Vagina (tissue), 2 donors: ENCODE results near the gene CADPS2.

Experiments used
- POLR2AphosphoS5 ChIP-seq, 2 donors: sonication (generic); formaldehyde crosslinking; IDR thresholded peaks; one replicate each; pipeline ENCODE4 v1.9.0; 2017; ENCODE audit warnings: antibody characterized with exemption in 2 of 2, mild to moderate bottlenecking in 2 of 2, low read depth in 1 of 2; ENCODE audit not compliant: insufficient read depth in 1 of 2
- TF ChIP-seq, protein P1 (sequence below), 3 experiments: fragments of 450-650 bp in 2 of 3; fragments of 200-600 bp in 1 of 3; sonication (generic) in 1 of 3; IDR thresholded peaks; one replicate each; pipeline ENCODE4 v1.5.1; 2017 to 2019; ENCODE audit warnings: antibody characterized with exemption in 3 of 3, mild to moderate bottlenecking in 2 of 3, moderate library complexity in 2 of 3

DNA sequence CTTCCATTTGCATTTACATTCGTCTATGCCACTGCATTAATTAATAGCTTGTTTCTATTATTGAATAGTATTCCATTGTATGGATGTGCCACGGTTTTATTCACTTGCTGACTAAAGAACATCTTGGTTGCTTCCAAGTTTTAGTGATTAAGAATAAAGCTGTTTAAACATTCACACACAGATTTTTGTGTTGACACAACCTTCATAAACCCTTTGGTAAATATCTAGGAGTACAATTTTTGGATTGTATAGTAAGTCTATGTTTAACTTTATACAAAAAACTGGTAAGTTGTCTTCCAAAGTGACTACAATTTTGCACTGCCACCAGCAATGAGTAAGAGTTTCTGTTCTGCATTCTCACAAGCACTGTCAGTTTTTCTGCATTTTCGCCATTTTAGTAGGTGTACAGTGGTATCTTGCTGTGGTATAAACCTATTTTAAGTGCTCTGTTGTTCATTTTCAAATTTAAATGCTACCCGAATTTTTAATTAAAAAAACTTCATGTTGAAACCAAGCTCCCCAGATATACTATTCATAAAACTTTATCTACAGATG is 308.7 kb downstream of the CADPS2 start:
- TF ChIP-seq, protein P1, sequence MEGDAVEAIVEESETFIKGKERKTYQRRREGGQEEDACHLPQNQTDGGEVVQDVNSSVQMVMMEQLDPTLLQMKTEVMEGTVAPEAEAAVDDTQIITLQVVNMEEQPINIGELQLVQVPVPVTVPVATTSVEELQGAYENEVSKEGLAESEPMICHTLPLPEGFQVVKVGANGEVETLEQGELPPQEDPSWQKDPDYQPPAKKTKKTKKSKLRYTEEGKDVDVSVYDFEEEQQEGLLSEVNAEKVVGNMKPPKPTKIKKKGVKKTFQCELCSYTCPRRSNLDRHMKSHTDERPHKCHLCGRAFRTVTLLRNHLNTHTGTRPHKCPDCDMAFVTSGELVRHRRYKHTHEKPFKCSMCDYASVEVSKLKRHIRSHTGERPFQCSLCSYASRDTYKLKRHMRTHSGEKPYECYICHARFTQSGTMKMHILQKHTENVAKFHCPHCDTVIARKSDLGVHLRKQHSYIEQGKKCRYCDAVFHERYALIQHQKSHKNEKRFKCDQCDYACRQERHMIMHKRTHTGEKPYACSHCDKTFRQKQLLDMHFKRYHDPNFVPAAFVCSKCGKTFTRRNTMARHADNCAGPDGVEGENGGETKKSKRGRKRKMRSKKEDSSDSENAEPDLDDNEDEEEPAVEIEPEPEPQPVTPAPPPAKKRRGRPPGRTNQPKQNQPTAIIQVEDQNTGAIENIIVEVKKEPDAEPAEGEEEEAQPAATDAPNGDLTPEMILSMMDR (IDR thresholded peaks at IDR 0.05): no peak
- no peak for TF ChIP-seq POLR2AphosphoS5 (IDR thresholded peaks at IDR 0.05; ENCODE audit: insufficient read depth in 1 of 2, low read depth in 1 of 2)
